ENCODE measurements around the gene MARK3. TPM values are rescaled to one million over a fixed set of nuclear protein-coding genes. Genes with fewer than 3 reads are reported as not detected.
A peak's percentile ranks its signal among the peaks of the same experiment; 100 is the strongest.

The MARK3 gene
- total RNA-seq, 4 donors from 2014 or later, result 44.4 to 112 (median 67.5) TPM

DNA sequence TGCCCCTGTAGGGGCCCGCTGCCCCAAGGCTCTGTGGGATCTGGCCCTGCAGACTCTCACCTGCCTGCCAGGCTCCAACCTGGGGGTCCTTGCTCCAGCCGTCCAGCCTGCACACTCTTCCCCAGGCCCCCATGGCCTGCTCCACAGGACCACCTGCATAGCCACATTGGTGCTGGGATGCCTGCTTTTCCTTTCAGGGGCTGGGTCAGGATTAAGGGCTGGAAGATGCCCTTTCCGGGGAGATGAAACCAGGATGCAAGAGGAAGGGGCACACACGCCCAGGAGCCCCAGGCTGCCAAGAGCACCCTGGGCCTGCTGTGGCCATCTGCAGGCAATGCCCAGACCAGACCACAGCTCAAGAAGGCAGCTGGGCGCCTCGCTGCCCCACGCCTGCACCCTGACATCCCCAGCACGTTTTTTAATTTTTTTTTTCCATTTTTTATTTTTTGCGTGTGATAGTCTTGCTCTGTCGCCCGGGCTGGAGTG is 162.3 kb downstream of the MARK3 start:
- H3K36me3 ChIP-seq, result no peaks in the 10 kb centered on the region

DNA sequence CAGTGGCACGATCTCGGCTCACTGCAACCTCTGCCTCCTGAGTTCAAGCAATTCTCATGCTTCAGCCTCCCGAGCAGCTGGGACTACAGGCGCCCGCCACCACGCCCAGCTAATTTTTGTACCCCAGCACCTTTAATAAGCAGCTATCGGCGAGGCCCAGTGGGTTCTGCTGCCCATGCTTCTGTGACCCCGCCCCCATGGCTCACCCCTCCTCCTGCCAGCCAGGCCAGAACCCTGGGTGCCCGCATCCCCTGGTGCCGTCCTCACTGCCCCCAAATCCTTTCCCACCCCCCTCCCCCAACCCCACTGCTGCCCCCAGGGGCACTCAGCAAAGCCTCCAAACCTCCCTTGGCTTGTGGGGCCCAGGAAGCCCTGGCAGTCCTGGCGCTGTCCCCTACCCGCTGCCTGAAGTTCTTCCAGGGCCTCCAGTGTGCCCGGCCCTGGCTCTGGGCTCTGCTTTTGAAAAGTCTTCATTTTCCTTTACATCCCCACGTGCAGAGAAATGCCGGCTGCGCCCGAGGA is 162.8 kb downstream of the MARK3 start:
- H3K36me3 ChIP-seq, result no peaks in the 10 kb centered on the region
- TF ChIP-seq POLR2A (IDR thresholded peaks at IDR 0.05), result no peak
- TF ChIP-seq, protein P1, sequence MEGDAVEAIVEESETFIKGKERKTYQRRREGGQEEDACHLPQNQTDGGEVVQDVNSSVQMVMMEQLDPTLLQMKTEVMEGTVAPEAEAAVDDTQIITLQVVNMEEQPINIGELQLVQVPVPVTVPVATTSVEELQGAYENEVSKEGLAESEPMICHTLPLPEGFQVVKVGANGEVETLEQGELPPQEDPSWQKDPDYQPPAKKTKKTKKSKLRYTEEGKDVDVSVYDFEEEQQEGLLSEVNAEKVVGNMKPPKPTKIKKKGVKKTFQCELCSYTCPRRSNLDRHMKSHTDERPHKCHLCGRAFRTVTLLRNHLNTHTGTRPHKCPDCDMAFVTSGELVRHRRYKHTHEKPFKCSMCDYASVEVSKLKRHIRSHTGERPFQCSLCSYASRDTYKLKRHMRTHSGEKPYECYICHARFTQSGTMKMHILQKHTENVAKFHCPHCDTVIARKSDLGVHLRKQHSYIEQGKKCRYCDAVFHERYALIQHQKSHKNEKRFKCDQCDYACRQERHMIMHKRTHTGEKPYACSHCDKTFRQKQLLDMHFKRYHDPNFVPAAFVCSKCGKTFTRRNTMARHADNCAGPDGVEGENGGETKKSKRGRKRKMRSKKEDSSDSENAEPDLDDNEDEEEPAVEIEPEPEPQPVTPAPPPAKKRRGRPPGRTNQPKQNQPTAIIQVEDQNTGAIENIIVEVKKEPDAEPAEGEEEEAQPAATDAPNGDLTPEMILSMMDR (IDR thresholded peaks at IDR 0.05), result no peak
- no peaks in the 10 kb centered on the region for H3K27me3 ChIP-seq
- peaks cover 45 to 85% (median 56%) of the 10 kb centered on the region in 3 donors for H3K4me1 ChIP-seq
- H3K9me3 ChIP-seq, result no peaks in the 10 kb centered on the region
- 80 to 82% methylated on average over 13 to 16 of the region's 18 CpGs for WGBS, 2 donors
- DNase-seq, result no peak
- intact Hi-C loops (cut with DNase I), result loop anchor here (5.0 kb wide), 1 partner anchor 46 kb away; no protein-coding TSS in a partner anchor
- H3K4me3 ChIP-seq, result no peak overlapping the region
- H3K27ac ChIP-seq, result no peak overlapping the region

More for the DNA sequence above, 162.3 kb downstream of the MARK3 start:
- TF ChIP-seq POLR2A (IDR thresholded peaks at IDR 0.05), result no peak
- TF ChIP-seq, protein P1 (IDR thresholded peaks at IDR 0.05), result no peak
- no peak overlapping the region for H3K4me3 ChIP-seq
- no peaks in the 10 kb centered on the region for H3K9me3 ChIP-seq
- WGBS, 2 donors, result 74 to 81% methylated on average over 6 to 9 of the region's 11 CpGs
- H3K27me3 ChIP-seq, result no peaks in the 10 kb centered on the region
- no peak overlapping the region for H3K27ac ChIP-seq
- peaks cover 50 to 85% (median 62%) of the 10 kb centered on the region in 3 donors for H3K4me1 ChIP-seq
- DNase-seq, result no peak
- intact Hi-C loops (cut with DNase I), result loop anchor here (5.0 kb wide), 1 partner anchor 45 kb away; no protein-coding TSS in a partner anchor

DNA sequence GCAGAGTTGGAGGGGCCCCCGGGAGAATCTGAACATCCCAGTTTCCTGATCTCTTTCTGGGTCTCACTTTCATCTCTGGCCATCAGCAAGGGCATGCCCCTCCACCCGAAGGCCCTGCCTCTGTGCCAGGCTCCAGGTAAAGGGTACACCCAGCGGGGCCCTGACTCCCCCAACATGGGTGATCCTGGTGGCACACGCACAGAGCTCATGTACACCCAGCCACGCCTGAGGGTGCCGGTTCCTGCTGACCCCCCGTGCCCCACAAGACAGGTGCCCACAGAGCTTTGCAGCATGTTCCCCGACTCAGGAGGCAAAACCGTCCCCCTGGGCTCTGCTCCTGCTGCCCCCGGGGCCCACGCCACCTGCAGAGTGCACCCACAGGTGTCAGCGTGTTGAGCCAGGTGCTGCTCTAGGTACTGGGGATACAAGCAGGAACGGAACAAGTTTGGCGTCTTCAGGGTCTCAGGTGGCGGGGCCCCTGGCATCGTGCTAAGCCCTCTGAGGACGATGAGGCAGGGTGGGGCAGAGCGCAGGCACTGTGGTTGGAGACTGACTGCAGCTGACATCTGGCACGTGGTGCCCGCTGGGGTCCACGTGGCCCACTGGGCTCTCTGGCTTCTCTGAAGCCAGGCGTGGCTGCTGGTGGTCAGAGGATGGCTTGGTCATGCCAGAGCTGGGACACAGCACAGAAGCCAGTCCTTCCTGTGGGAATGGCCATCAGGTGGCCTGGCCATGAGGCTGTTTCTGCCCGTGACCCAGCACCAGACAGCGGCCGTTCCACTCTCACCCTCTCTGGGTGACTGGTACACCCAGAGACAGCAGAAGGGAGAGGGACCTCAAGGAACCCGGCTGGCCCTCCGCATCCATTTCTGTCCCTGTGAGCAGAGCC is 163.5 kb downstream of the MARK3 start:
- no peaks in the 10 kb centered on the region for H3K9me3 ChIP-seq
- no peaks in the 10 kb centered on the region for H3K27me3 ChIP-seq
- DNase-seq, result no peak
- H3K4me1 ChIP-seq, result peaks cover 38 to 78% (median 49%) of the 10 kb centered on the region in 3 donors
- intact Hi-C loops (cut with DNase I), result loop anchor here (5.0 kb wide), 1 partner anchor 46 kb away; no protein-coding TSS in a partner anchor
- WGBS, 2 donors, result 46 to 80% methylated on average over 3 to 7 of the region's 27 CpGs
- peak overlapping the region in 3 of 4 donors; percentile 87 to 95 (median 88) for H3K27ac ChIP-seq
- no peak overlapping the region for H3K4me3 ChIP-seq
- H3K36me3 ChIP-seq, result no peaks in the 10 kb centered on the region
- TF ChIP-seq POLR2A (IDR thresholded peaks at IDR 0.05), result no peak
- TF ChIP-seq, protein P1 (IDR thresholded peaks at IDR 0.05), result no peak

- DNase-seq, result no peak
- no peaks in the 10 kb centered on the region for H3K27me3 ChIP-seq
- peaks cover 29 to 68% (median 40%) of the 10 kb centered on the region in 3 donors for H3K4me1 ChIP-seq
- TF ChIP-seq, protein P1 (IDR thresholded peaks at IDR 0.05), result peak in 2 of 6 experiments; percentile 9 to 14
- TF ChIP-seq POLR2A (IDR thresholded peaks at IDR 0.05), result no peak
- H3K36me3 ChIP-seq, result no peaks in the 10 kb centered on the region
- H3K27ac ChIP-seq, result peak overlapping the region; percentile 72 to 95 (median 88)
- H3K4me3 ChIP-seq, result no peak overlapping the region
- WGBS, 2 donors, result 61 to 79% methylated on average over 5 to 6 of the region's 30 CpGs
- H3K9me3 ChIP-seq, result no peaks in the 10 kb centered on the region
- intact Hi-C loops (cut with DNase I), result loop anchor here (5.0 kb wide), 1 partner anchor 47 kb away; no protein-coding TSS in a partner anchor
Measured at GRCh38 chr14:103549361-103550311, 164.4 kb downstream of the MARK3 start.
